ENCODE measurements around the gene RECQL5.

GRCh38 chr17:75680431-75680830 is 13.5 kb upstream of the RECQL5 start:
- TF ChIP-seq CTCF (IDR thresholded peaks at IDR 0.05): no peak
- no peak for TF ChIP-seq POLR2A (IDR thresholded peaks at IDR 0.05)
